Stimulated activated memory B cell treated with anti-CD40 and anti-IgM and Interleukin-4, amounts not matched to agents 10 μg/mL and 1 μg/mL and 100 μg/mL, for 72 hours (primary cell): Measurements from ENCODE around the gene KMT5C.

Source experiments
- ATAC-seq: fragments of 150-1000 bp; cut with Tn5 transposase; 2 replicates; pipeline ENCODE4 v1.10.0; 2021
- H3K27ac Mint-ChIP-seq: one replicate; pipeline ENCODE4 v1.8.0; 2022; ENCODE audit warnings: mild to moderate bottlenecking, mixed read lengths
- H3K27me3 Mint-ChIP-seq: one replicate; pipeline ENCODE4 v1.8.0; 2022; ENCODE audit warnings: mixed read lengths
- H3K36me3 Mint-ChIP-seq: one replicate; pipeline ENCODE4 v1.8.0; 2022; ENCODE audit warnings: mixed read lengths
- H3K4me1 Mint-ChIP-seq: one replicate; pipeline ENCODE4 v1.8.0; 2022; ENCODE audit warnings: mixed read lengths
- H3K4me3 Mint-ChIP-seq: one replicate; pipeline ENCODE4 v1.8.0; 2022; ENCODE audit warnings: mild to moderate bottlenecking, moderate library complexity, mixed read lengths
- H3K9me3 Mint-ChIP-seq: one replicate; pipeline ENCODE4 v1.8.0; 2022; ENCODE audit warnings: mixed read lengths

KMT5C gene

GRCh38 chr19:55352040-55352439, 12.4 kb downstream of the KMT5C start:
- Mint-ChIP-seq H3K27me3 (peaks cover 57% of the 10 kb centered on the region), H3K27ac (no peak overlapping the region), H3K4me1 (peaks cover 26% of the 10 kb centered on the region), H3K9me3 (no peaks in the 10 kb centered on the region), H3K4me3 (no peak overlapping the region), H3K36me3 (no peaks in the 10 kb centered on the region)
- ATAC-seq = no peak

DNA sequence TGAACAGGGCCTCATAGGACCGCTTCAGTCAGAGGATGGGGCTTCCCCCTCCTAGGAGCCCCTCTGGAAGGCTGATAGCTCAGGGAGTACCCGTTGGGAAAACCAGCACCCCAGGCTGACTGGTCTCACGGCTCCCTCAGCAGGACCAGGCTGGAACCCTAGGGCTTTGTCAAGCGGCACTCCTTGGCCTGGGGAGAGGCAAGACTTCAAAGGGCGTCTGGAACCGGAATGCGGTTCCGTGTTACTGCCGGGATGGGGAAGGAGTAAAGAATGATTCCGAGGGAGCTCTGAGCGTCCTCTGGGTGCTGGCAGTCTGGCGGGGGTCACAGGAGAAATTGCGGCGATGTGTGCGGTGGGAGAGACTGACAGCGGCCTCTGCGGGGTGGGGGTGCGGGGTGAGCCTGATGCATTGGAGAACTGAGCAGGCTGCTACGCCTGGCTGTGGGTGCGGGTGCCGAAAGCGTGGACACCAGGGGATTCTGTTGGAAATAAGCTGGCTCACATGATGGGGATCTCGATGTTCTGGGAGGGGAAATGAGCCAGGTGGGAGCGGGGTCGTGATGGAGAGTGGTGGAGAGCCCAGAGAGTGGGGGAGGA, 13.0 kb downstream of the KMT5C start:
- no peak overlapping the region for H3K27ac Mint-ChIP-seq
- ATAC-seq = no peak
- H3K9me3 Mint-ChIP-seq = no peaks in the 10 kb centered on the region
- H3K4me1 Mint-ChIP-seq = peaks cover 26% of the 10 kb centered on the region
- H3K27me3 Mint-ChIP-seq = peaks cover 63% of the 10 kb centered on the region
- H3K4me3 Mint-ChIP-seq = peak overlapping the region; percentile 59
- no peaks in the 10 kb centered on the region for H3K36me3 Mint-ChIP-seq

- peaks cover 70% of the 10 kb centered on the region for H3K27me3 Mint-ChIP-seq
- H3K4me1 Mint-ChIP-seq = peaks cover 26% of the 10 kb centered on the region
- no peaks in the 10 kb centered on the region for H3K36me3 Mint-ChIP-seq
- H3K4me3 Mint-ChIP-seq = no peak overlapping the region
- no peak overlapping the region for H3K27ac Mint-ChIP-seq
- no peaks in the 10 kb centered on the region for H3K9me3 Mint-ChIP-seq
- no peak for ATAC-seq
Measured at GRCh38 chr19:55353356-55353802, 13.7 kb downstream of the KMT5C start.

DNA sequence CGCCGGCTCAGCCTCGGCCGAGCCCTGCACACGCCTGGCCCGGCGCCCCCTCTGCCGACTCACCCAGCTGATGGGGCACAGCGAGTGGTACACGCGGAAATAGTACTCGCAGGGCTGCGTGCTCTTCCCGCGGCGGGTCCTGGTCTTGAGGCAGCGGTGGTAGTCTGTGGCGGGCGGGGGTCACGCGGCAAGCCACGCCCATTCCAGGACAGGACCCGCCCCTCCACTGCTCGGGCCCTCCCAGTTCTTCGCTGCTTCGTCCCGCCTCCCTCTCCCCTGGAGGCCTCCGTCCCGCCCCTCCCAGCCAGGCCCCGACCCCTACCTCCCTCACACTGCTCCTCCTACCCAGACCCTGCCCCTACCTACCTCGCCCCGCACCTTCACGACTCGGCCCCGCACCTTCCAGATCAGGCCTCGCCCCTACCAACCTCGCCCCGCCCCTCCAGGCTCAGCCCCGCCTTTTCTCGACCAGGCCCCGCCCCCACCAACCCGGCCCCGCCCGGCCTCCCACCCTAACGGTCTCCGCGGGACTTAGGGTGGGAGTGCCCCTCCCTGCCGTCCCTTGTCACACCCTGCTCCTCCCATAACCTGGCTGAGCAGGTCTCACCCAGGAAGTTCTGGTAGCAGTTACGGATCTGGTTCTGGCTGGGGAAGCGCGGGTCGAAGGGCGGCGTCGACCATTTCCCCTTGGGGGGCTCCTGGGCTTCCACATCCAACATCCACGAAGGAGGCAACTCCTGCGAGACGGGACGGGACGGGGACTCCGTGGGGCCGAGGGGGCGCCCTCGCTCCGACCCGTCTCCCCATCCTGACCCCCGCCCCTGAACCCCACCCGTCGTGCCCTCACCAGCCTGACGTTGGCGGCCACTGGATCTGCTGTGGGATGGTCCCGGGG, 14.4 kb downstream of the KMT5C start:
- Mint-ChIP-seq H3K36me3 (no peaks in the 10 kb centered on the region), H3K4me3 (peak overlapping the region; percentile 64), H3K4me1 (peaks cover 26% of the 10 kb centered on the region), H3K9me3 (no peaks in the 10 kb centered on the region), H3K27ac (no peak overlapping the region), H3K27me3 (peaks cover 77% of the 10 kb centered on the region)
- peak; percentile 60 for ATAC-seq

- ATAC-seq = no peak
- H3K4me3 Mint-ChIP-seq = peak within 1 kb of the TSS; percentile 64
- H3K27me3 Mint-ChIP-seq = peaks cover 83% of the 10 kb centered on the region
- H3K36me3 Mint-ChIP-seq = no peaks in the 10 kb centered on the region
- H3K27ac Mint-ChIP-seq = no peak within 1 kb of the TSS
- H3K4me1 Mint-ChIP-seq = peaks cover 26% of the 10 kb centered on the region
- no peaks in the 10 kb centered on the region for H3K9me3 Mint-ChIP-seq
Measured at GRCh38 chr19:55354698-55355212, 15.1 kb downstream of the KMT5C start, which contains the start of gene COX6B2. Gene COX6B2 (minus strand): TSS chr19:55354719. CDS start chr19:55354521, 198 bp downstream.

DNA sequence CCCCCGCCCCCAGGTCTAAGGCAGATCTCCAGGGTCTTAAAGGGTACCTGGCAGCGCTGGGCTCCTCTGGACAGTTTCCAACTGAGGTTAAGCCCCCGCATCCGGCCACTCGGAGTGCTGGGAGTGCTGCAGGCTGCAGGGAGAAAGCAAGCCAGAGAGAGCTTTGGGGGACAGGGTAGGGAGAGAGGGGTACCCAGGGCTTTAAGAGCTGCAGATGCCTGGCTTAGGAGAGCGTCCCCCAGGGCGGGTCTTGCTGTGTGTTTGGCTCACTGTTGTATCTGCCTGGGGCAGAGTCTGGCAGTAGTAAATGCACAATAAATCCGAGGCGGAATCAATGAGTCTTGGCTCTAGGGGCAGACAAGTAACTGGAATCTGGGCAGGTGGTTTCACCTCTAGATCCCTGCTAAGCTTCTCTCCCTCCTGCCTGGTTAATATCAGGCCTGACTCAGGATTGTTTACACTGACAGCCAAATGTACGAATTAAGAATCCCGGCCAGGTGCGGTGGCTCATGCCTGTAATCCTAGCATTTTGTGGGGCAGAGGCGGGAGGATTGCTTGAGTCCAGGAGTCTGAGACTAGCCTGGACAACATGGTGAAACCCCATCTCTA, 15.6 kb downstream of the KMT5C start:
- Mint-ChIP-seq H3K4me3 (no peak overlapping the region), H3K36me3 (no peaks in the 10 kb centered on the region), H3K9me3 (no peaks in the 10 kb centered on the region), H3K4me1 (peaks cover 26% of the 10 kb centered on the region), H3K27ac (no peak overlapping the region), H3K27me3 (peaks cover 81% of the 10 kb centered on the region)
- no peak for ATAC-seq

- ATAC-seq = no peak
- Mint-ChIP-seq H3K4me1 (peaks cover 6% of the 10 kb centered on the region), H3K4me3 (no peak overlapping the region), H3K27me3 (peaks cover 77% of the 10 kb centered on the region), H3K36me3 (no peaks in the 10 kb centered on the region), H3K9me3 (no peaks in the 10 kb centered on the region), H3K27ac (no peak overlapping the region)
Measured at GRCh38 chr19:55358493-55358892, 18.8 kb downstream of the KMT5C start.

GRCh38 chr19:55358943-55359908, 19.6 kb downstream of the KMT5C start:
- H3K27ac Mint-ChIP-seq = no peak overlapping the region
- H3K27me3 Mint-ChIP-seq = peaks cover 75% of the 10 kb centered on the region
- ATAC-seq = no peak
- no peaks in the 10 kb centered on the region for H3K9me3 Mint-ChIP-seq
- no peak overlapping the region for H3K4me3 Mint-ChIP-seq
- H3K36me3 Mint-ChIP-seq = no peaks in the 10 kb centered on the region
- no peaks in the 10 kb centered on the region for H3K4me1 Mint-ChIP-seq

DNA sequence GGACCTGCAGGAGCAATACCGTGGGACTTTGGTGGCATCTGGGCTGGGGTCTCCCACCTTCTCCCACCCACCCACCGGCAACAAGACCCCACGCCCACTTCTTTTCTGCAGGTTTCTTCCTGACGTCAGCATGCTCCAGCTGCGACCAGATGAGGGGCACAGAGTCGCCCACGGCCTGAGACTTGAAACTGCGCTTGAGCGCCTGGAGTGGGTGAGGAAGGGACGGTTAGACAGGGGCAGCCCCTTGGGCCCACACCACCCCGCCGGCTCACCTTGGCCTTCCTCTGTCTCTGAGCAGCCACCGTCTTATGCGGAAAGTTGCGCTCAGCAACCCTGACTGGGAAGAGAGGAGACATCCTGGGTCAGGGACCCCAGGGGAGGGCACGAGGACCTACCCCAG, 21.2 kb downstream of the KMT5C start:
- Mint-ChIP-seq H3K27me3 (peaks cover 77% of the 10 kb centered on the region), H3K27ac (no peak overlapping the region), H3K9me3 (no peaks in the 10 kb centered on the region), H3K4me1 (no peaks in the 10 kb centered on the region), H3K4me3 (no peak overlapping the region), H3K36me3 (no peaks in the 10 kb centered on the region)
- no peak for ATAC-seq

DNA sequence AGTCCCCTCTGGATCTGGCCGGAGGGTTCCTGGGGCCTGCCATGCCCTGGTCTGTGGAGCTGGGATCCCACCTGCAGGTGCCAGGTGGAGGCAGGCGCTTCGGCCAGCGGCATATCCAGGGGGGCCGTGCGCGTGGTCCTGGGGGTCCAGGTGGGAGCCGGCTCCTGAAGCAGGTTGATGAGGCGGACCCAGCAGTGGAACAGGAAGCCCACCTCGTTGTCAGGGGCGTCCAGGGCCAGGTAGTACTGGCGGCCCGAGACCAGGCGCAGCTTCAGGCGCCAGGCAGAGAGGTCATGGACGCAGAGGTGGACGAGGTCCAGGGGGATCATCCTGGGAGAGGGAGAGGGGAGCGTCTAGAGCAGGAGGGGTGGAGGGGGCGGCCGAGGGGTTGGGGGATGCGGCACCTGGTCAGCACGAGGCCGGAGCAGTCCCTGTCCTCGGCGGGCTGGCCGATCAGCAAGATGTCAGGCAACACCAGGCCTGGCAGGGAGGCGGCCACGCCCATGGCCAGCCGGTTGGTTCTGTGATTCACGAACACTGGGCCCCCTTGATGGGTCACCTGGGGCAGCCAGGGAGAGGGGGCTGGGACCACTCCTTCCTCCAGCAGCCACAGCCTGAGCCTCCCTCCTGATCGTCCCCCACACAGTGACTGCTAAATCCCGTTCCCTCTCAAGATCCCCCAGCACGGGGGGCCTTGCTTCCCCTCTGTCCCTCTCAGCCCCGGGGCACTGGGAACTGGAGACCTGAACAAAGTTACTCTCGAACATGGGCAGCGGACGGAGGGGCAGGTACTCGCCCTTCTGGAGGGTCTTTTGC, 22.7 kb downstream of the KMT5C start:
- Mint-ChIP-seq H3K36me3 (no peaks in the 10 kb centered on the region), H3K4me3 (no peak overlapping the region)

DNA sequence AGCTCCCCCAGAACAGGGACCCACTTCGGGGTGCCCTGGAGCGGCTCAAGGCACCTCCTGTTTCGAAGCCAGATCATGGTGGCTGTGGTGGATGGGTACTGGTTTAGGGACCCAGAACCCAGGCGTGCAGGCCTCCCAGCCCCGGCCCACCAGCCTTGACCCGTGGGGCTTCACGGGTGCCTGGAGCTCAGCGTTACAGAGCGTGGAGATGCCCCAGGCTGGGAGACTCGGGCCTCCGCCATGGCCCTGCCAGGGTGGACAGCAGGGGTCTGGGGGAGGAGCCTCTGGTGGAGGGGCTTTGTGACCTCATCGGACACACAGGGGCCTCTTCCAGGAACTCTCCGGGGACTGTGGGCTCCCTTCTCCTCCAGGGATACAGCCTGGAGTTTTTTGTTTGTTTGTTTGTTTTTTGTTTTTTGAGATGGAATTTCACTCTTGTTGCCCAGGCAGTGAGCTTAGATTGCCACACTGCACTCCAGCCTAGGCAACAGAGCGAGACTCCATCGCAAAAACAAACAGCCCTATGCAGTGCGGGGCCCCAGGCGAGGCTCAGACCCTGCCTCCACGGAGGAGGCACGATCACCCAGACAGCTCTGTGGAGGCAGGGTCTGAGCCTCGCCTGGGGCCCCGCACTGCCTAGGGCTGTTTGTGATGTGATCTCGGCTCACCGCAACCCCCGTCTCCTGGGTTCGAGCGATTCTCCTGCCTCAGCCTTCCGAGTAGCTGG, 23.5 kb downstream of the KMT5C start, which contains the start of gene GARIN5B:
GARIN5B (minus strand) TSS at position 271 of the 727 bp plus-strand sequence; CDS start at position 77, 194 bp downstream.
- no peak for ATAC-seq
- Mint-ChIP-seq H3K27me3 (peaks cover 80% of the 10 kb centered on the region), H3K9me3 (no peaks in the 10 kb centered on the region), H3K4me1 (no peaks in the 10 kb centered on the region), H3K4me3 (no peak within 1 kb of the TSS), H3K36me3 (no peaks in the 10 kb centered on the region), H3K27ac (no peak within 1 kb of the TSS)

More for the DNA sequence above, 22.7 kb downstream of the KMT5C start:
- Mint-ChIP-seq H3K4me1 (no peaks in the 10 kb centered on the region), H3K27ac (no peak overlapping the region), H3K27me3 (peaks cover 80% of the 10 kb centered on the region), H3K9me3 (no peaks in the 10 kb centered on the region)
- ATAC-seq = peak; percentile 14

DNA sequence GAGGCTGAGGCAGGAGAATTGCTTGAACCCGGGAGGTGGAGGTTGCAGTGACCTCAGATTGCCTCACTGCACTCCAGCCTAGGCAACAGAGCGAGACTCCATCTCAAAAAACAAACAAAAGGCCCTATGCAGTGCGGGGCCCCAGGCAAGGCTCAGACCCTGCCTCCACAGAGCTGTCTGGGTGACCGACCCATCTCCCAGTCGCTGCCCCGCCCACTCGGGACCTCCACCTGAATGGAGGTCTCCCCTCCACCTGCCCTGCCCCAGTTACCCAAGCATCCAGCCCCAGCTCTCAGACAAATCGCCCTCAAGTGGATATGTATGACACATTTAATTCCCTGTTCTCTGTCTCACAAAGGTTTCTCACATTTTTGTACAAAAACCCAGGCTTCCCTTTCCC, 25.6 kb downstream of the KMT5C start:
- H3K4me3 Mint-ChIP-seq = no peak overlapping the region
- H3K36me3 Mint-ChIP-seq = no peaks in the 10 kb centered on the region
- no peak for ATAC-seq
- H3K4me1 Mint-ChIP-seq = peaks cover 11% of the 10 kb centered on the region
- peaks cover 82% of the 10 kb centered on the region for H3K27me3 Mint-ChIP-seq
- H3K27ac Mint-ChIP-seq = no peak overlapping the region
- no peaks in the 10 kb centered on the region for H3K9me3 Mint-ChIP-seq

DNA sequence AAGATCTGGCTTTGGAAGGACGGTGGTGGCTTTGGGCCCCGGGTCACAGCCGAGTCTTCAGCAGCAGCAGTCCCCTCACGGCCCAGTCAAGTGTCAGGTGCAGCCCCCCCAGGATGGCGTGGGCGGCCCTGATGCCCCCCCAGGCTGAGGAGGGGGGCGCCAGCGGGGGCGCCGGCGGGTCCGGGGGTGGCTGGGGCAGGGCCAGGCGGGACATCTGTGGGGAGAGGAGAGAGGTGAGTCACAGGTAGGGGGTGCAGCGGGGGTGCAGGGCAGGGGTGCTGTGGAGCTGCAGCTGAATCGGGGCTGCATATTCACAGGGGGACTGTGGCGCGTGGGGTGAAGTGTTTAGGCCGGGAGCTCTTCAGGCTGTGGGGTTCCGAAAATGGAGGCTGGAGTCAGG, 26.3 kb downstream of the KMT5C start:
- peaks cover 85% of the 10 kb centered on the region for H3K27me3 Mint-ChIP-seq
- H3K9me3 Mint-ChIP-seq = no peaks in the 10 kb centered on the region
- H3K4me1 Mint-ChIP-seq = peaks cover 11% of the 10 kb centered on the region
- H3K27ac Mint-ChIP-seq = no peak overlapping the region
- no peak for ATAC-seq
- no peaks in the 10 kb centered on the region for H3K36me3 Mint-ChIP-seq
- H3K4me3 Mint-ChIP-seq = no peak overlapping the region
